Effector memory CD8-positive, alpha-beta T cell (primary cell): Measurements from ENCODE around the gene RAPGEF5.

ENCODE experiments used
- ATAC-seq: fragments of 150-1000 bp; cut with Tn5 transposase; replicated peaks from 2 replicates; pipeline ENCODE4 v1.10.0; 2021; ENCODE audit warnings: mild to moderate bottlenecking, moderate library complexity
- DNase-seq, 3 experiments: peaks; one replicate each; pipeline ENCODE4 v3.0.0; 2021
- H3K27ac Mint-ChIP-seq, 2 donors: one replicate each; pipeline ENCODE4 v1.8.0; 2022; ENCODE audit warnings: mild to moderate bottlenecking in 2 of 2, mixed read lengths in 2 of 2, moderate library complexity in 2 of 2
- H3K27me3 Mint-ChIP-seq, 2 donors: one replicate each; pipeline ENCODE4 v1.8.0; 2022; ENCODE audit warnings: mixed read lengths in 2 of 2
- H3K36me3 Mint-ChIP-seq: one replicate; pipeline ENCODE4 v1.8.0; 2022; ENCODE audit warnings: mild to moderate bottlenecking, moderate library complexity, mixed read lengths; ENCODE audit not compliant: insufficient read depth
- H3K4me1 Mint-ChIP-seq, 2 donors: one replicate each; pipeline ENCODE4 v1.8.0; 2022; ENCODE audit warnings: low read depth in 2 of 2, mixed read lengths in 2 of 2
- H3K4me3 Mint-ChIP-seq, 2 donors: one replicate each; pipeline ENCODE4 v1.8.0; 2022; ENCODE audit warnings: mild to moderate bottlenecking in 2 of 2, mixed read lengths in 2 of 2, moderate library complexity in 2 of 2
- H3K9me3 Mint-ChIP-seq, 2 donors: one replicate each; pipeline ENCODE4 v1.8.0; 2022; ENCODE audit warnings: mixed read lengths in 2 of 2
- total RNA-seq, 9 experiments: gene quantifications; one replicate each; lab custom pipeline; 2026; lab: John Stamatoyannopoulos, UW

RAPGEF5 gene, protein sequence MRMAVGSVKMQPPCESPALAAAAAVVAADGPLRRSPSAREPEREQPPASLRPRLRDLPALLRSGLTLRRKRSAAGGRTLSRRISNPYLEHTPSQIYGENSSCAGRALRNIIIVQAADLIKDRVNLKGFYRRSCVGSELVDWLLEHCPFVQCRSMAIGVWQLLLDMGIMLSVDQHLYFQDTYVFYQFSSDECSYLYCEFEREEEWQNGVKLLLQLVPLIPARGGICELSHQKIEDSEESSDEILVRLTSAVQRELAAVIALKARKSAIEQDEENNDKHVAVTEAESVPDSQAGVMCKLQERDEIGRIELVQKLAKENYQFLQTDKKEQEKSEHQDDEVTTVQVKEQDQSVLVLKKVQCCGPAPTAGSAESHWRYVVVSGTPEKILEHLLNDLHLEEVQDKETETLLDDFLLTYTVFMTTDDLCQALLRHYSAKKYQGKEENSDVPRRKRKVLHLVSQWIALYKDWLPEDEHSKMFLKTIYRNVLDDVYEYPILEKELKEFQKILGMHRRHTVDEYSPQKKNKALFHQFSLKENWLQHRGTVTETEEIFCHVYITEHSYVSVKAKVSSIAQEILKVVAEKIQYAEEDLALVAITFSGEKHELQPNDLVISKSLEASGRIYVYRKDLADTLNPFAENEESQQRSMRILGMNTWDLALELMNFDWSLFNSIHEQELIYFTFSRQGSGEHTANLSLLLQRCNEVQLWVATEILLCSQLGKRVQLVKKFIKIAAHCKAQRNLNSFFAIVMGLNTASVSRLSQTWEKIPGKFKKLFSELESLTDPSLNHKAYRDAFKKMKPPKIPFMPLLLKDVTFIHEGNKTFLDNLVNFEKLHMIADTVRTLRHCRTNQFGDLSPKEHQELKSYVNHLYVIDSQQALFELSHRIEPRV
- total RNA-seq: 0 to 2.0 (median 0.39) reads per million in 9 experiments

DNA sequence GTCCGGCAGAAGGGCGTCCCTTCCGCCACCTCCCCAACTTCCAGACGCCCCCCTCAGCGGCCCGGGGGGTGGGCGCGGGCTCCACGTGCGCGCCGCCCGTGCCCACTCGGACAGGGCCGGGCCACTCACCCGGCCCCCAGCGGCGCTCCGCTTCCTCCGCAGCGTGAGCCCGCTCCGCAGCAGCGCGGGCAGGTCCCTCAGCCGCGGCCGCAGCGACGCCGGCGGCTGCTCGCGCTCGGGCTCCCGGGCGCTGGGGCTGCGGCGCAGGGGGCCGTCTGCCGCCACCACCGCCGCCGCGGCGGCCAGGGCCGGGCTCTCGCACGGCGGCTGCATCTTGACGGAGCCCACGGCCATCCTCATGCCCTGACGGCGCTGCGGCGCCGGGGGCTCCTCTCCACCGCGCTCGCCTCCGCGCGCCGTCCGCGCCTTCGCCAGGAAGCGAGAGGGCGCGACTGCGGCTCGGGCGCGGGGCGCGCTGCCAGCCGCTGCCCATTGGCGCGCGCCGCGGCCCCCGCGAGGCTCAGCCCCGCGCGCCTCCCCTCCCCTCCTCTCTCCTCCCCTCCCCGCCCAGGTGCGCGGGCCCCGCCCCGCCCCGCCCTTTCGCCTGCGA lies at the start of gene RAPGEF5:
Gene RAPGEF5 (minus strand): TSS at position 454 of the 610 bp plus-strand sequence. CDS start 94 bp downstream, at position 360.
- Mint-ChIP-seq H3K9me3 (peaks cover 0 to 6% of the 10 kb centered on the region in 2 donors), H3K27me3 (peaks cover 43 to 56% of the 10 kb centered on the region in 2 donors), H3K36me3 (no peaks in the 10 kb centered on the region), H3K27ac (no peak within 1 kb of the TSS), H3K4me1 (peaks cover 0 to 5% of the 10 kb centered on the region in 2 donors), H3K4me3 (peak within 1 kb of the TSS; percentile 73 to 81)
- DNase-seq (no peak), ATAC-seq (peak; percentile 58)

DNA sequence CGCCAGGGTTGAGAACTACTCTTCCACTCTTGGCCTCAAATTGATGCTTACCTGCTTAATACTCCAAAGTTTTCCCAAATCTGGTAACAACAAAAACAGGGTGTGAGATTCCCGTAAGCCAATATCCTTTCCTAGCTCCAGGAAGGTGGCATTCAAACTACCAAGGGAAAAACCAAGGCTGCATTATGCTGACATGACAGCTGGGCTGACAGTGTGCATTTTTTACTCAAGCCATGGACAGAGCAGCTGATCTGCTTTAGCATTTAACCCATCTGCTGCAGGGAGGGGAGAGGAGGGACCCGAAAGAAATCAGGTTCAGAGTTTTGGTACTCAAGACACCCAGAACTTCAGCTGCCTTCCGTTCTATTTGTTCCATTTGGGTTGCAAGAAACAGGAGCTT lies 49.8 kb upstream of the RAPGEF5 start:
- ATAC-seq: no peak
- Mint-ChIP-seq H3K27ac (no peak overlapping the region), H3K9me3 (peaks cover 0 to 7% of the 10 kb centered on the region in 2 donors), H3K36me3 (no peaks in the 10 kb centered on the region), H3K4me1 (peaks cover 17 to 18% of the 10 kb centered on the region in 2 donors), H3K4me3 (no peak overlapping the region), H3K27me3 (peaks cover 0 to 4% of the 10 kb centered on the region in 2 donors)
- no peak for DNase-seq

DNA sequence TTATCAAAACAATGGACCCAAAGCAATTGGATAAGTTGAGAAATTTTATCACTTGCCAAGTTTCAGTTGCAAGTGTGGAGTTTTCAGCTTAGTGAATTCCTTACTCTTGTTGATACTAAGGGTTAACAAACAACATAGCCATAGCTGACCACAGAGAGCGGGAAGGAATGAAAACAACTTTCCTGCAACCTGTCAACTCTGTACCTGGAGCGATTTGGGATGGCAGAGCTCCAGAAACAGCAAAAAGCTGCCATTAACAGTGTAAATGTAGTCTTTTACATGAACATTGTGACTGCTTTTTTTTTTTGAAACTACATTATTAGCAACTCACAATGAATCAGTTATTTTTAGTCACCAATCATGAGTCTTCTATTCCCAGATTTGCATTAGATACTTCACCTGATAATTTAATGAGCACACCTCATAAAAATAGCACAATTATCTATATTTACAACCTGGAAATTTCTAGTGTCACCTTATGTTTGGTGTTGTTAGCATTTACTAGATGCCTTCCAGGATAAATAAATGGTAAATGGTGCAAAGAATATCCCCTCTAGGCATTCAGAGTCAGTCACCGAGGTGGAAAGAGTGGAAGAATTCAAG lies 47.6 kb upstream of the RAPGEF5 start:
- Mint-ChIP-seq H3K9me3 (peaks cover 0 to 3% of the 10 kb centered on the region in 2 donors), H3K36me3 (no peaks in the 10 kb centered on the region), H3K27me3 (no peaks in the 10 kb centered on the region), H3K27ac (no peak overlapping the region), H3K4me3 (no peak overlapping the region), H3K4me1 (peaks cover 19% of the 10 kb centered on the region in 2 donors)
- no peak for ATAC-seq
- DNase-seq: no peak

DNA sequence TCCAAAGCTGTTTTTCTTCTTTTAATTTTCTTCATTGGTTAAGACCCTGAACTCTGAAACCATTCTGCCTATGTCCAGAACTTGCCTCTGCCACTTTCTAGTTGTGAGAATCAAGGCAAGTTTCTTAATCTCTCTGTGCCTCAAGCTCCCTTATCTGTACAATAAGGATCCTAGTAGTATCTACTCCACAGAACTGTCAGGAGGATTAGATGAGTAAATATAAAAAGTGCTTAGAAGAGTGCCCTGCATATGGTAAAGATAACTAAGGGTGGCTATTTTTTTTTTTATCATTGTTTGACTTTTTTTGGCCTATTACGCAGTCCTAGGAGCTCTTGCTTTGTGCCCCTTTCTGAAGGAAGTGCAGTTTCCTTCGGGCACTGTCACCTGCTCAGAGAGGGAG lies 46.4 kb upstream of the RAPGEF5 start:
- peak overlapping the region; percentile 91 to 94 for H3K27ac Mint-ChIP-seq
- H3K9me3 Mint-ChIP-seq: no peaks in the 10 kb centered on the region
- no peaks in the 10 kb centered on the region for H3K36me3 Mint-ChIP-seq
- ATAC-seq (no peak), DNase-seq (no peak)
- H3K27me3 Mint-ChIP-seq: no peaks in the 10 kb centered on the region
- H3K4me3 Mint-ChIP-seq: peak overlapping the region; percentile 6 to 37
- H3K4me1 Mint-ChIP-seq: peaks cover 19% of the 10 kb centered on the region in 2 donors

DNA sequence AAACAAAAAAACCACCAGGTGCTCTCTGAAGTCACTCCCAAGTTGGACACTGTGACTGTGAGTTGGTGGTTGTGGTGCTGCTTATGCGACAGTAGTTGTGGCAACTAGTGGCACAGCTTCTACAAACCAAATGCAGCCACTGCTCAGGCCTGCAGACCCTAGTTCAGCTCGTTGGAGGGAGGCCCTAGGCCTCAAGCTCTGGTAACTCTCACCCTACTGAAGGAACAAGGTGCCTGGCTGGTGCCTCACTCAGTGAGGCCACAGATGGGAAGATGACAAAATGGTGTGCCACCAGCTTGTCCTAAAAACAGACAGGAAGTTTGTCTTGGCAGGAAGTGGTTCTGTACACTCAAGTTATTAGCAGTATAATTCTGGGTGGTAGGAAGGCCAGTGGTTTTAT lies 45.3 kb upstream of the RAPGEF5 start:
- Mint-ChIP-seq H3K27me3 (no peaks in the 10 kb centered on the region), H3K4me1 (peaks cover 19% of the 10 kb centered on the region in 2 donors), H3K36me3 (no peaks in the 10 kb centered on the region), H3K9me3 (no peaks in the 10 kb centered on the region), H3K4me3 (peak overlapping the region; percentile 23 to 49), H3K27ac (peak overlapping the region; percentile 91 to 94)
- DNase-seq (peak in 2 of 3 experiments; percentile 1 to 12), ATAC-seq (peak; percentile 74)

DNA sequence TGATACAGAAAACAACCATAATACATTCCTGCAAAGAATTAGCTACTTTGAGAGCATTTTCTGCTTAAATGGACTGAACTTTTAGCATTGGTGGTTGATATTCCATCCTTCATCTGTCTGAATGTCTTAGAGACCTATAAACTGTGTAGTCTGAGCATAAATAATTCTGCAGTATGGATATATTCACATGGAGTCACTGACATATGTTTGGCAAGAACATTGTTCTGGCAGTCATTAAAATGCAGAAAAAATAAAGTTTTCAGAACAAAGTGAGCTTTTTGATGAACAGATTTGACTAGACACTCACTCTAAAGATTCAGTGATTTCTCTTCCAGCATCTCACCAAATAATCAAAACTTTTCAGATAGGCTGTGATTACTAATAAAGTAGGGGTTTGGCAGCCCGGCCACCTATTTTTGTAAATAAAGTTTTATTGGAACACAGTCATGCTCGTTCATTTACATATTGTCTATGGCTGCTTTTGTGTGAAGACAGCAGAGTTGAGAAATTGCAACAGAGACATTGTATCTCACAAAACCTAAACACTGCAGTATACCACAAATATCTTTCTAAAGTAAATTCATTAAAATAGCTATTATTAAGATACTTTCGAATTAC lies 44.1 kb upstream of the RAPGEF5 start:
- ATAC-seq (no peak), DNase-seq (no peak)
- peak overlapping the region; percentile 91 to 94 for H3K27ac Mint-ChIP-seq
- peaks cover 19% of the 10 kb centered on the region in 2 donors for H3K4me1 Mint-ChIP-seq
- no peaks in the 10 kb centered on the region for H3K9me3 Mint-ChIP-seq
- H3K4me3 Mint-ChIP-seq: no peak overlapping the region
- H3K36me3 Mint-ChIP-seq: no peaks in the 10 kb centered on the region
- no peaks in the 10 kb centered on the region for H3K27me3 Mint-ChIP-seq

DNA sequence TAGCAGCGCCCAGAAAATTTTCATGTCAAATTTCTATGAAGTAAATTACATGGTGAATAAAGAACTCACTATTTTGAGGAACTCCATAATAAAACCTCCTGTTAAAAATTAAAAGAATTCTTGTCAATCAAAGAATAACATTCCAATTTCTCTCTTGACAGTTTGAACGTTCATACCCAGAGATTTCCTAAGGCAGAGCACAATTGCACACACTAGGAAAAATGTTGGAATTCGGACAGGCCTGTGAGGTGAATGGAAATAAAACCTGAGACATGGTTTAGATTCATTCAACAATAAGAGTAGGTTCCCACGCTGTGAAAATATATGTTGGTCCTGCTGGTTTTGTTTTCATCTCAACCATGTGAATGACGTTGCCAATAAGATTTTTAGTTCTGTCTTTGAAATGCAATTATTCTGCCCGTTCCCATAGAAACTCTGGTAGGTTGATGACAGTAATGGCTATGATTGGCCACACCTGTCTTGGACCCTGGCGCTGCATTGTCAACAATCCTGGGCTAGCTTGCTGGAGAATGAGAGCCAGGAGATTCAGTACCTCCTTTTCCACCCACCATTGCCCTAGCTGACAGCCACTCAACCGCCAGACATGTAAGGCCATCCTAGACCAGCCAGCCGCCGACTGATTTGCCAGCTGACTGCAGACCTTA lies 43.3 kb upstream of the RAPGEF5 start:
- Mint-ChIP-seq H3K27ac (peak overlapping the region in 1 of 2 donors; percentile 8), H3K27me3 (no peaks in the 10 kb centered on the region), H3K4me3 (no peak overlapping the region), H3K4me1 (peaks cover 19% of the 10 kb centered on the region in 2 donors), H3K9me3 (no peaks in the 10 kb centered on the region), H3K36me3 (no peaks in the 10 kb centered on the region)
- DNase-seq (no peak), ATAC-seq (no peak)

DNA sequence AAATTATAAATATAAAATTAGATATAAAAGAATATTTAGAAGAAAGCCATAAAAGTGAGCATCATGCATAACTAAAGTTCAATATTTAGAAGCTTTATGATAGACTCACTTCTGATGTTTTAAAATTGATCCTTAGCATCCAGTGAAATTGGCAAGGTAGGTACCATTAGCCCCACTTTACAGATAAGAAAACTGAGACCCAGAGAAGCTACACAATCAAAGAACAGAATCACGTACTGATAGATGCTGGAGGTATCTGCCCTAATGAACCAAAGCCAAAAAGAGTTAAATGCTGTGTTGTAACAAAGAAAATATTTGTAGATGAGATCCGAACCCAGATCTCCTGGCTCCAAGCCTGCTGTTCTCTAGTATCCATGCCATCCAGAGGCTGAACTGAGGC lies 42.6 kb upstream of the RAPGEF5 start:
- no peaks in the 10 kb centered on the region for H3K9me3 Mint-ChIP-seq
- ATAC-seq (no peak), DNase-seq (no peak)
- H3K4me1 Mint-ChIP-seq: peaks cover 19% of the 10 kb centered on the region in 2 donors
- no peaks in the 10 kb centered on the region for H3K36me3 Mint-ChIP-seq
- no peaks in the 10 kb centered on the region for H3K27me3 Mint-ChIP-seq
- H3K27ac Mint-ChIP-seq: peak overlapping the region in 1 of 2 donors; percentile 8
- H3K4me3 Mint-ChIP-seq: no peak overlapping the region

DNA sequence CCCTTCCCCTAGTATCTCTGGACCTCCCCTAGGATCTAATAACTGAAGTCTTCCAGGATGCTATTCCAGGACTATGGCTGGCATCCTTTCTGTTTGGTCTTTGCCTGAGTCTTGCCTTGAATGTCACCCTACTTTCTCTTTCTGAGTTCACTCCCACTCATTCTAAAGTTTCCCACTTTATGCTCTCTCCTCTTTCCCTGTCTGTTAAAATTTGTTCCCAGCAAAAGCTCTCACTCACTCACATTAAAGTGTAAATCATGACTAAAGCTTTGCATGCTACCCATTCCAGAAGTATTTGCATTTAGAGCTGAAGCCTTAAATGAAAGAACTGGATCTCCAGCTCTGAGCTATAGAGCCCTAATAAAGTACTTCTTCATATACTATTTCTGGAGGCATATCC lies 42.1 kb upstream of the RAPGEF5 start:
- Mint-ChIP-seq H3K4me1 (peaks cover 19% of the 10 kb centered on the region in 2 donors), H3K9me3 (no peaks in the 10 kb centered on the region), H3K27me3 (no peaks in the 10 kb centered on the region), H3K27ac (no peak overlapping the region), H3K36me3 (no peaks in the 10 kb centered on the region), H3K4me3 (no peak overlapping the region)
- DNase-seq (no peak), ATAC-seq (no peak)

DNA sequence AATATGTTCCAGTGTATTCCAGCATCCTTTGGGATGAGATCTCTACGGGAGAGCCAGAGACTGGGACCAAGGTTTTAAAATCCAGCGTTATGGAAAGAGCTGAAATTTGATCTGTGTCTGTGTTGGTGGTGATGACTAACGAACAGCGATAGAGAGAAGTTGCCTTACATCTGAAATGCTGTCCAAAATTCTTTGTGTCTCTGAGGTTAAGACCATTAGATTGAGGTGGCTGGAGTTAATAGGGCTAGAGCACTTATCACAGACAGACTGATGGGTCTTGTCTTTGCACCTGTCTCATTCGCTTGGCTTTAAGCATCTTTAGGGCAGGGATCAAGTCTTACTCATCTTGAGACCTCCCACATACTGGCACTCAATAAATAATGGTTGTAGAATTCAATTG lies 41.0 kb upstream of the RAPGEF5 start:
- H3K27me3 Mint-ChIP-seq: peaks cover 0 to 9% of the 10 kb centered on the region in 2 donors
- no peaks in the 10 kb centered on the region for H3K9me3 Mint-ChIP-seq
- H3K4me3 Mint-ChIP-seq: no peak overlapping the region
- H3K4me1 Mint-ChIP-seq: peaks cover 11 to 12% of the 10 kb centered on the region in 2 donors
- DNase-seq (no peak), ATAC-seq (no peak)
- H3K36me3 Mint-ChIP-seq: no peaks in the 10 kb centered on the region
- H3K27ac Mint-ChIP-seq: no peak overlapping the region

DNA sequence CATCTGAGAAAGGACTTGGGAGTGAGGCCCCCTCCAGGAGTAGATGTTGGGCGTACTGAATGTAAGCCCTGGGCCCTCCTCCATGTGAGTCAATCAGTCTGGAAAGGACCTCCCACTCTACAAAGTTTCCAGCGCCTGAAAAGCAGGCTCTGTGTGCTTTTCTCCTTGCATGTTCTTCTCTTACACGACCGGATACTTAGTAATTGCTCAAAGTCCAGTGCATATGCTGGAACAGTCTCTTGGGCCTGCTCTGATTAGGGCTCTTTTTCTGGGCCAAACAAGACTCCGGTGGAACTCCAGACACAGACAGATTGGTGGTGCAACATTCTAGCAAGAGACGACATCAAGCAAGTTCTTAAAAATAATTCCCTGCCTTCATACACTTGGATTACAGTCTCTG lies 38.3 kb upstream of the RAPGEF5 start:
- DNase-seq (no peak), ATAC-seq (no peak)
- no peak overlapping the region for H3K27ac Mint-ChIP-seq
- peaks cover 3 to 7% of the 10 kb centered on the region in 2 donors for H3K4me1 Mint-ChIP-seq
- H3K4me3 Mint-ChIP-seq: no peak overlapping the region
- H3K27me3 Mint-ChIP-seq: peaks cover 0 to 11% of the 10 kb centered on the region in 2 donors
- no peaks in the 10 kb centered on the region for H3K36me3 Mint-ChIP-seq
- no peaks in the 10 kb centered on the region for H3K9me3 Mint-ChIP-seq

DNA sequence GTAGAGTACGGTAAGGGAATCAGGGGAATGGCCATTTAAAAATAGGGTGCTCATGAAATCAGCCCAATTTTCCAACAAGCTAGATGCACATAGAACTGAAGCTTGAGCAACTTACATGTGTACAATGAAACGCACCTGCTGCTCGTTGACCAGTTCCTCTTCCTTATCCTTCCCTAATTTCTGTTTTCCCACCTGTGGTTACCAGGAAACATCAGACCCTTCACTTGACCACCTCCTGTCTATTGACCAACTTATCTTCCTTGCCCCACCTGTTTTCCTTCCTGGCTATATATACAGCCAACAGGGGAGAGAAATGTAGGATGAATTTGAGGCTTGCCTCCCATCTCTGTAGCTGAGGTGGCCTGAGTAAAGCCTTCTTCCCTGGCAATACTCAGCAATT lies 37.8 kb upstream of the RAPGEF5 start:
- Mint-ChIP-seq H3K4me1 (peaks cover 3 to 7% of the 10 kb centered on the region in 2 donors), H3K27me3 (peaks cover 0 to 11% of the 10 kb centered on the region in 2 donors), H3K36me3 (no peaks in the 10 kb centered on the region), H3K27ac (no peak overlapping the region), H3K4me3 (no peak overlapping the region), H3K9me3 (no peaks in the 10 kb centered on the region)
- DNase-seq (no peak), ATAC-seq (no peak)
